ENCODE results near the gene RFC3.

GRCh38 chr13:33796095-33796494 is 21.9 kb upstream of the RFC3 start:
- no peak for TF ChIP-seq CTCF (conservative IDR thresholded peaks at IDR 0.05; ENCODE audit: low read depth, low read length)
- no peak for TF ChIP-seq EZH2 (IDR thresholded peaks at IDR 0.05; ENCODE audit: borderline replicate concordance, low read depth, low read length, poor library complexity, severe bottlenecking)

All from A673 (cell line).